ENCODE results near the gene AQP5.

DNA sequence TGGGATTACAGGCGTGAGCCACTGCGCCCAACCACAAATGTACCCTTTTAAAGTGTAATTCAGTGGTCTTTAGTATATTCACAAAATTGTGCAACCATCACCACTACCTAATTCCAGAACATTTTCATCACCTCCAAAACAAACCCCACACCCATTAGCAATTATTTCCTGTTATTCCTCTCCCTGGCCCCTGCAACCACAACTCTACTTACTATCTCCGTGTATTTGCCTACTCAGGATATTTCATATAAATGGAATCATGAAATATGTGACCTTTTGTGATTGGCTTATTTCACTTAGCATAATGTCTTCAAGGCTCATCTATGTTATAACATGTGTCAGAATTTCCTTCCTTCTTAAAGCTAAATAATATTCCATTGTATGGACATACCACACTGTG, 27.2 kb upstream of the AQP5 start:
- TF ChIP-seq POLR2A (IDR thresholded peaks at IDR 0.05; ENCODE audit: low read length) (no peak), GATA1 (IDR thresholded peaks at IDR 0.05; ENCODE audit: low read depth, low read length) (no peak)
